Measurements from ENCODE around the gene FOXO4.

- no peak for TF ChIP-seq RNF2 (IDR thresholded peaks at IDR 0.05; ENCODE audit: borderline replicate concordance, low read depth)
- TF ChIP-seq CBX2 (IDR thresholded peaks at IDR 0.05; ENCODE audit: borderline replicate concordance, low read depth): no peak
- TF ChIP-seq RAD21 (conservative IDR thresholded peaks at IDR 0.05 in 1 of 2, IDR thresholded peaks at IDR 0.05 in 1 of 2): no peak
- no peak for TF ChIP-seq CTCF (IDR thresholded peaks at IDR 0.05)
- no peak for TF ChIP-seq USF2 (IDR thresholded peaks at IDR 0.05)
- TF ChIP-seq ZNF302 (CRISPR knock-in tag; IDR thresholded peaks at IDR 0.05): no peak
- no peak for TF ChIP-seq POLR2A (IDR thresholded peaks at IDR 0.05; ENCODE audit: low read length)
- TF ChIP-seq RFX5 (IDR thresholded peaks at IDR 0.05): no peak
- TF ChIP-seq JUNB (IDR thresholded peaks at IDR 0.05): no peak
- no peak for TF ChIP-seq MAFK (IDR thresholded peaks at IDR 0.05; ENCODE audit: partially characterized antibody)
- no peak for TF ChIP-seq EP300 (IDR thresholded peaks at IDR 0.05)
- no peak for TF ChIP-seq NFE2L2 (conservative IDR thresholded peaks at IDR 0.05; ENCODE audit: low read length)
- TF ChIP-seq JUN (IDR thresholded peaks at IDR 0.05): no peak
Observed at GRCh38 chrX:71082124-71082647, 13.5 kb upstream of the FOXO4 start.

All from A549 (cell line).